ENCODE data around the gene IQSEC1. TPM values are rescaled to one million over a fixed set of nuclear protein-coding genes. Genes with fewer than 3 reads are reported as not detected.

The IQSEC1 gene
- total and polyA plus RNA-seq, 10 of the 15 experiments (the other 5 are each of a cell fraction or from before 2014, with no cell fraction given): 0.92 to 55.2 (median 8.5) TPM

GRCh38 chr3:13005301-13005700, 67.9 kb downstream of the IQSEC1 start (continued):
- TF ChIP-seq YY1 (IDR thresholded peaks at IDR 0.05; ENCODE audit: low read depth, low read length): no peak
- TF ChIP-seq IRF4 (IDR thresholded peaks at IDR 0.05; ENCODE audit: low read depth, low read length): no peak
- no peak for TF ChIP-seq ZBED1 (IDR thresholded peaks at IDR 0.05; ENCODE audit: borderline replicate concordance)
- TF ChIP-seq HDAC6 (IDR thresholded peaks at IDR 0.05; ENCODE audit: unreplicated experiment): no peak
- TF ChIP-seq ZBTB4 (CRISPR knock-in tag; IDR thresholded peaks at IDR 0.05): no peak
- no peak for TF ChIP-seq NR2F1 (conservative IDR thresholded peaks at IDR 0.05)
- TF ChIP-seq STAT3 (IDR thresholded peaks at IDR 0.05; ENCODE audit: low read depth, low read length): no peak
- no peak for TF ChIP-seq NFIC (IDR thresholded peaks at IDR 0.05; ENCODE audit: low read depth, low read length)

- ChIA-PET CTCF (interaction anchor here (0.9 to 3.9 kb wide), 5 partner anchors 9 to 87 kb away, joined by 3 to 35 read pairs (median 4); no protein-coding TSS in a partner anchor), POLR2A (interaction anchor here (0.6 to 11.5 kb wide), 5 partner anchors 8 to 466 kb away, joined by 4 to 170 read pairs (median 13); no protein-coding TSS in a partner anchor), RAD21 (ENCODE audit: unreplicated experiment) (interaction anchor here (0.7 to 3.2 kb wide), 7 partner anchors 9 to 68 kb away, joined by 3 to 15 read pairs (median 5); no protein-coding TSS in a partner anchor), SMC1A (ENCODE audit: uncharacterized antibody, unreplicated experiment) (interaction anchor here (1.0 to 12.7 kb wide), 8 partner anchors 8 to 68 kb away, joined by 3 to 123 read pairs (median 6); no protein-coding TSS in a partner anchor)
- FAIRE-seq: no peak
- Histone ChIP-seq H3K79me2 (ENCODE audit: control insufficient read depth, insufficient read depth, low read length) (peaks cover 92% of the 10 kb centered on the region), H3K4me1 (ENCODE audit: control insufficient read depth, insufficient read depth, low read length) (peaks cover 84% of the 10 kb centered on the region), H3K27ac (ENCODE audit: control insufficient read depth, insufficient read depth) (no peak overlapping the region; the same call in 1 of the 2 replicates), H3K36me3 (ENCODE audit: control insufficient read depth in 2 of 2, insufficient read depth in 2 of 2, low read length in 1 of 2) (peaks cover 3 to 11% of the 10 kb centered on the region in 2 experiments), H4K20me1 (ENCODE audit: control insufficient read depth, insufficient read depth) (no peaks in the 10 kb centered on the region), H3K4me2 (ENCODE audit: control insufficient read depth, insufficient read depth) (no peak overlapping the region; the same call in 1 of the 2 replicates), H2AFZ (ENCODE audit: control insufficient read depth, low read depth, low read length) (no peak overlapping the region), H3K9me3 (replicated peaks; ENCODE audit: control insufficient read depth, insufficient read depth, low read length) (no peaks in the 10 kb centered on the region; the same call in 2 of the 3 replicates), H3K27me3 (replicated peaks in 1 of 2; ENCODE audit: control insufficient read depth in 2 of 2, insufficient read depth in 2 of 2, low read length in 1 of 2) (no peaks in the 10 kb centered on the region), H3K4me3 (no peak overlapping the region), H3K9ac (ENCODE audit: control insufficient read depth, insufficient read depth, low read length) (no peak overlapping the region)
- DNase-seq (ENCODE audit: low read depth, low spot score): no peak
- WGBS (ENCODE audit: insufficient coverage, insufficient replicate concordance, low lambda C conversion rate, missing lambda C conversion rate): 95% methylated on average over 7 of the region's 7 CpGs
- in situ Hi-C loops (cut with MboI): no loop called here
- intact Hi-C loops (cut with micrococcal nuclease; ENCODE audit: unreplicated experiment): no loop called here
- BruUV-seq (replicated peaks): no TSS peak
- ATAC-seq: no peak
- TF ChIP-seq POU2F2 (IDR thresholded peaks at IDR 0.05; ENCODE audit: borderline replicate concordance, low read depth, low read length) (no peak), ETV6 (conservative IDR thresholded peaks at IDR 0.05 in 1 of 2, IDR thresholded peaks at IDR 0.05 in 1 of 2; ENCODE audit: borderline replicate concordance in 1 of 2, low read depth in 1 of 2) (no peak), PRDM15 (CRISPR knock-in tag; IDR thresholded peaks at IDR 0.05) (no peak), ATF3 (IDR thresholded peaks at IDR 0.05; ENCODE audit: borderline replicate concordance, extremely low read depth, low read depth, low read length) (no peak), FOXM1 (IDR thresholded peaks at IDR 0.05; ENCODE audit: low read depth, low read length) (no peak), KLF5 (IDR thresholded peaks at IDR 0.05; ENCODE audit: partially characterized antibody) (no peak), RB1 (IDR thresholded peaks at IDR 0.05; ENCODE audit: borderline replicate concordance) (no peak)
These were observed 68.9 kb downstream of the IQSEC1 start for GRCh38 chr3:13004376-13004775.

Data from GM12878 (cell line).